Lower lobe of right lung (tissue), 2 donors: ENCODE data around the gene TAOK3. TPM values are rescaled to one million over a fixed set of nuclear protein-coding genes. Genes with fewer than 3 reads are reported as not detected.
A peak's percentile ranks its signal among the peaks of the same experiment; 100 is the strongest.

Experiments
- ATAC-seq, 2 donors: fragments of 200-7000 bp; cut with Tn5 transposase; one replicate each; pipeline ENCODE4 v1.9.1; 2020 to 2022; ENCODE audit warnings: mild to moderate bottlenecking in 2 of 2, moderate library complexity in 2 of 2
- DNase-seq: peaks from one replicate; pipeline ENCODE4 v3.0.0-alpha.2; 2020
- H3K27ac ChIP-seq: fragments of 200-600 bp; one replicate; pipeline ENCODE4 v1.8.0; 2022
- H3K27me3 ChIP-seq: fragments of 200-600 bp; one replicate; pipeline ENCODE4 v1.8.0; 2022; ENCODE audit warnings: low read depth
- H3K36me3 ChIP-seq: fragments of 200-600 bp; one replicate; pipeline ENCODE4 v1.8.0; 2022; ENCODE audit warnings: mild to moderate bottlenecking
- H3K4me1 ChIP-seq: fragments of 200-600 bp; one replicate; pipeline ENCODE4 v1.8.0; 2022
- H3K4me3 ChIP-seq: fragments of 200-600 bp; one replicate; pipeline ENCODE4 v1.8.0; 2022; ENCODE audit warnings: mild to moderate bottlenecking
- H3K9me3 ChIP-seq: fragments of 200-600 bp; one replicate; pipeline ENCODE4 v1.8.0; 2022
- intact Hi-C: fragments of 100-400 bp; cut with DNase I; formaldehyde crosslinking; loops from one replicate; pipeline ENCODE4 v1.11.0; 2022
- total RNA-seq: library from RNA; stranded (reverse); fragmentation: NEBNext Ultra II Directional; extraction: Animal tissue kit (Norgen Biotek cat#: 25700); gene quantifications from one replicate; pipeline ENCODE4 v1.2.1, GENCODE V29; 2021
- TF ChIP-seq, protein P1 (sequence below): fragments of 200-600 bp; IDR thresholded peaks from one replicate; pipeline ENCODE4 v1.8.0; 2022; ENCODE audit warnings: antibody characterized with exemption, mild to moderate bottlenecking
- donor health status: DM: no; HTN: yes; CAD: no; lungs with severe emphysema.

The TAOK3 gene
- total RNA-seq, 1 donor from 2014 or later: 68.8 TPM

GRCh38 chr12:118124333-118124874, 248.3 kb downstream of the TAOK3 start:
- DNase-seq (no peak), ATAC-seq (no peak)
- TF ChIP-seq, protein P1, sequence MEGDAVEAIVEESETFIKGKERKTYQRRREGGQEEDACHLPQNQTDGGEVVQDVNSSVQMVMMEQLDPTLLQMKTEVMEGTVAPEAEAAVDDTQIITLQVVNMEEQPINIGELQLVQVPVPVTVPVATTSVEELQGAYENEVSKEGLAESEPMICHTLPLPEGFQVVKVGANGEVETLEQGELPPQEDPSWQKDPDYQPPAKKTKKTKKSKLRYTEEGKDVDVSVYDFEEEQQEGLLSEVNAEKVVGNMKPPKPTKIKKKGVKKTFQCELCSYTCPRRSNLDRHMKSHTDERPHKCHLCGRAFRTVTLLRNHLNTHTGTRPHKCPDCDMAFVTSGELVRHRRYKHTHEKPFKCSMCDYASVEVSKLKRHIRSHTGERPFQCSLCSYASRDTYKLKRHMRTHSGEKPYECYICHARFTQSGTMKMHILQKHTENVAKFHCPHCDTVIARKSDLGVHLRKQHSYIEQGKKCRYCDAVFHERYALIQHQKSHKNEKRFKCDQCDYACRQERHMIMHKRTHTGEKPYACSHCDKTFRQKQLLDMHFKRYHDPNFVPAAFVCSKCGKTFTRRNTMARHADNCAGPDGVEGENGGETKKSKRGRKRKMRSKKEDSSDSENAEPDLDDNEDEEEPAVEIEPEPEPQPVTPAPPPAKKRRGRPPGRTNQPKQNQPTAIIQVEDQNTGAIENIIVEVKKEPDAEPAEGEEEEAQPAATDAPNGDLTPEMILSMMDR: no peak
- Histone ChIP-seq H3K9me3 (no peaks in the 10 kb centered on the region), H3K4me1 (peaks cover 10% of the 10 kb centered on the region), H3K36me3 (no peaks in the 10 kb centered on the region), H3K4me3 (no peak overlapping the region), H3K27me3 (no peaks in the 10 kb centered on the region), H3K27ac (no peak overlapping the region)
- intact Hi-C loops: no loop called here

DNA sequence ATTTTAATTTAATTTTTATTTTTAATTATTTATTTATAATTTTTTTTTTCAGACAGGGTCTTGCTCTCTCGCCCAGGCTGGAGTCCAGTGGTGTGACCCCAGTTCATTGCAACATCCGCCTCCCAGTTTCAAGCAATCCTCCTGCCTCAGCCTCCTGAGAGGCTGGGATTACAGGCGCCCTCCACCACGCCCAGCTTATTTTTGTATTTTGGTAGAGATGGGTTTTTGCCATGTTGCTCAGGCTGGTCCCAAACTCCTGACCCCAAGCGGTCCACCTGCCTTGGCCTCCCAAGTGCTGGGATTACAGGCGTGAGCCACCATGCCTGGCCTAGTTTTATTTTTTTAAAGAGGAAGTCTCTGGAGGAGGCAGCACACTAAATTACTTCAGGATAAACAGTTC, 250.4 kb downstream of the TAOK3 start:
- H3K4me3 ChIP-seq: no peak overlapping the region
- no peak overlapping the region for H3K27ac ChIP-seq
- intact Hi-C loops: no loop called here
- peaks cover 10% of the 10 kb centered on the region for H3K4me1 ChIP-seq
- no peaks in the 10 kb centered on the region for H3K27me3 ChIP-seq
- DNase-seq: no peak
- no peaks in the 10 kb centered on the region for H3K9me3 ChIP-seq
- TF ChIP-seq, protein P1: no peak
- no peaks in the 10 kb centered on the region for H3K36me3 ChIP-seq
- ATAC-seq: no peak

GRCh38 chr12:118120579-118121363, 251.9 kb downstream of the TAOK3 start:
- peak; percentile 90 for ATAC-seq
- Histone ChIP-seq H3K9me3 (no peaks in the 10 kb centered on the region), H3K27ac (peak overlapping the region; percentile 37), H3K4me1 (peaks cover 17% of the 10 kb centered on the region), H3K27me3 (no peaks in the 10 kb centered on the region), H3K36me3 (no peaks in the 10 kb centered on the region), H3K4me3 (no peak overlapping the region)
- intact Hi-C loops: no loop called here
- TF ChIP-seq, protein P1: peak; percentile 81
- DNase-seq: peak; percentile 81

GRCh38 chr12:118119449-118119879, 253.2 kb downstream of the TAOK3 start:
- no peak for ATAC-seq
- TF ChIP-seq, protein P1: no peak
- intact Hi-C loops: no loop called here

GRCh38 chr12:118109088-118109487, 263.6 kb downstream of the TAOK3 start:
- TF ChIP-seq, protein P1: no peak
- no peak for DNase-seq
- no peak overlapping the region for H3K4me3 ChIP-seq
- intact Hi-C loops: no loop called here
- peaks cover 9% of the 10 kb centered on the region for H3K4me1 ChIP-seq
- ATAC-seq: no peak
- no peaks in the 10 kb centered on the region for H3K27me3 ChIP-seq
- H3K36me3 ChIP-seq: no peaks in the 10 kb centered on the region
- H3K9me3 ChIP-seq: no peaks in the 10 kb centered on the region
- H3K27ac ChIP-seq: no peak overlapping the region

More at GRCh38 chr12:118119449-118119879, 253.2 kb downstream of the TAOK3 start:
- Histone ChIP-seq H3K4me1 (peaks cover 17% of the 10 kb centered on the region), H3K4me3 (no peak overlapping the region), H3K36me3 (no peaks in the 10 kb centered on the region), H3K27ac (no peak overlapping the region), H3K27me3 (no peaks in the 10 kb centered on the region), H3K9me3 (no peaks in the 10 kb centered on the region)
- DNase-seq: no peak
